ENCODE results near the gene SCGB1A1. TPM values are rescaled to one million over a fixed set of nuclear protein-coding genes. Genes with fewer than 3 reads are reported as not detected.

Gene SCGB1A1
- total and polyA plus RNA-seq, 5 donors from 2014 or later: not detected

DNA sequence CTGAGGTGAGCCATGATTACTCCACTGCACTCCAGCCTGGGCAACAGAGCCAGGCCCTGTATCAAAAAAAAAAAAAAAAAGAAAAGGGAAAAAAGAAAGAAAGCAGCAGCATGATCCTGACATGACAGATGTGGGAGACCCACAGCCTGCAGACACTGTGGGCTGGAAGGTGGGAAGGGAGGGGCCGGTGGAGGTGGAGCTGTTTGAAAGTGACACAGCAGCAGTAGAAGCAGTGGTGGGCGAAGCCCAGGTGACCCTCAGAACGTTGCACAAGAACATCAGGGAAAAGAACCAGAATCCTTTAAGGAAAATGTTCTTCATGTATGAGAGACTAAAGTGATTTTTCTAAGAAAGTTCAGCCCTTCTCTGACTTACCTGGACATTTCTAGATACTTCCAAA lies 26.3 kb upstream of the SCGB1A1 start:
- peaks cover 3% of the 10 kb centered on the region for H3K27me3 ChIP-seq (ENCODE audit: control insufficient read depth, insufficient read depth, low read length)
- no peak overlapping the region for H3K4me3 Mint-ChIP-seq
- no peak overlapping the region for H3K4me3 ChIP-seq (ENCODE audit: low read depth, low read length)
- ATAC-seq (ENCODE audit: low read depth in 2 of 2): no peak
- H3K9me3 ChIP-seq (ENCODE audit: control insufficient read depth in 2 of 2, low read length in 2 of 2): no peaks in the 10 kb centered on the region
- no peak overlapping the region for H3K27ac ChIP-seq (ENCODE audit: insufficient read depth, low read length, poor library complexity, severe bottlenecking)
- H3K4me1 ChIP-seq (ENCODE audit: control insufficient read depth, insufficient read depth, low read length, poor library complexity, severe bottlenecking): no peaks in the 10 kb centered on the region
- no peaks in the 10 kb centered on the region for H3K9me3 Mint-ChIP-seq
- H3K27me3 Mint-ChIP-seq: peaks cover 28% of the 10 kb centered on the region
- DNase-seq: no peak
- H3K36me3 ChIP-seq (ENCODE audit: control insufficient read depth, insufficient read depth, low read length): no peaks in the 10 kb centered on the region
- H3K27ac Mint-ChIP-seq: peak overlapping the region in 2 of 3 donors; percentile 33 to 64
- H3K4me1 Mint-ChIP-seq: peaks cover 5 to 13% (median 9%) of the 10 kb centered on the region in 4 donors
- no peaks in the 10 kb centered on the region for H3K36me3 Mint-ChIP-seq

- ATAC-seq (ENCODE audit: low read depth in 2 of 2): peak; percentile 75 to 87
- Histone ChIP-seq H3K4me1 (ENCODE audit: control insufficient read depth, insufficient read depth, low read length, poor library complexity, severe bottlenecking) (no peaks in the 10 kb centered on the region), H3K9me3 (ENCODE audit: control insufficient read depth in 2 of 2, low read length in 2 of 2) (no peaks in the 10 kb centered on the region), H3K27me3 (ENCODE audit: control insufficient read depth, insufficient read depth, low read length) (peaks cover 2% of the 10 kb centered on the region), H3K4me3 (ENCODE audit: low read depth, low read length) (no peak overlapping the region), H3K27ac (ENCODE audit: insufficient read depth, low read length, poor library complexity, severe bottlenecking) (no peak overlapping the region), H3K36me3 (ENCODE audit: control insufficient read depth, insufficient read depth, low read length) (no peaks in the 10 kb centered on the region)
- Mint-ChIP-seq H3K27me3 (peaks cover 24% of the 10 kb centered on the region), H3K27ac (peak overlapping the region in 2 of 3 donors; percentile 33 to 71), H3K4me3 (no peak overlapping the region), H3K4me1 (peaks cover 5 to 12% (median 9%) of the 10 kb centered on the region in 4 donors), H3K36me3 (no peaks in the 10 kb centered on the region), H3K9me3 (no peaks in the 10 kb centered on the region)
- DNase-seq: peak in 2 of 3 donors; percentile 38 to 62
These were observed 25.7 kb upstream of the SCGB1A1 start for GRCh38 chr11:62393061-62393611.

DNA sequence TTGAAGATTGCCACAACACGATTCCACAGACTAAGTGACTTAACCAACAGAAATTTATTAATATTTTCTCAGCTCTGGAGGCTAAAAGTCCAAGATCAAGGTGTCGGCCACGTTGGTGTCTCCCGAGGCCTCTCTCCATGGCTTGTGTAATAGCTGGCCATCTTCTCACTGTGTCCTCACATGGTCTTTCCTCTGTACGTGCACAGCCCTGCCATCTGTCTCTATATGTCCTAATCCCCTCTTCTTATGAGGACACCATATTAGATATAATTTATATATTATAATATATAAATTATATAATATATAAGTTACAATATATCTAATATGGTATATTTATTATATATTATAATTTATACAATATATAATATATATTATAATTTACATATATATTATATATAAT lies 25.1 kb upstream of the SCGB1A1 start:
- no peaks in the 10 kb centered on the region for H3K9me3 ChIP-seq (ENCODE audit: control insufficient read depth in 2 of 2, low read length in 2 of 2)
- H3K27ac Mint-ChIP-seq: no peak overlapping the region
- ATAC-seq (ENCODE audit: low read depth in 2 of 2): no peak
- no peaks in the 10 kb centered on the region for H3K36me3 Mint-ChIP-seq
- H3K27ac ChIP-seq (ENCODE audit: insufficient read depth, low read length, poor library complexity, severe bottlenecking): no peak overlapping the region
- H3K4me3 ChIP-seq (ENCODE audit: low read depth, low read length): no peak overlapping the region
- peaks cover 2% of the 10 kb centered on the region for H3K27me3 ChIP-seq (ENCODE audit: control insufficient read depth, insufficient read depth, low read length)
- H3K4me1 Mint-ChIP-seq: peaks cover 5 to 17% (median 9%) of the 10 kb centered on the region in 4 donors
- H3K4me1 ChIP-seq (ENCODE audit: control insufficient read depth, insufficient read depth, low read length, poor library complexity, severe bottlenecking): no peaks in the 10 kb centered on the region
- H3K4me3 Mint-ChIP-seq: no peak overlapping the region
- H3K27me3 Mint-ChIP-seq: peaks cover 23% of the 10 kb centered on the region
- no peaks in the 10 kb centered on the region for H3K36me3 ChIP-seq (ENCODE audit: control insufficient read depth, insufficient read depth, low read length)
- no peak for DNase-seq
- H3K9me3 Mint-ChIP-seq: no peaks in the 10 kb centered on the region

DNA sequence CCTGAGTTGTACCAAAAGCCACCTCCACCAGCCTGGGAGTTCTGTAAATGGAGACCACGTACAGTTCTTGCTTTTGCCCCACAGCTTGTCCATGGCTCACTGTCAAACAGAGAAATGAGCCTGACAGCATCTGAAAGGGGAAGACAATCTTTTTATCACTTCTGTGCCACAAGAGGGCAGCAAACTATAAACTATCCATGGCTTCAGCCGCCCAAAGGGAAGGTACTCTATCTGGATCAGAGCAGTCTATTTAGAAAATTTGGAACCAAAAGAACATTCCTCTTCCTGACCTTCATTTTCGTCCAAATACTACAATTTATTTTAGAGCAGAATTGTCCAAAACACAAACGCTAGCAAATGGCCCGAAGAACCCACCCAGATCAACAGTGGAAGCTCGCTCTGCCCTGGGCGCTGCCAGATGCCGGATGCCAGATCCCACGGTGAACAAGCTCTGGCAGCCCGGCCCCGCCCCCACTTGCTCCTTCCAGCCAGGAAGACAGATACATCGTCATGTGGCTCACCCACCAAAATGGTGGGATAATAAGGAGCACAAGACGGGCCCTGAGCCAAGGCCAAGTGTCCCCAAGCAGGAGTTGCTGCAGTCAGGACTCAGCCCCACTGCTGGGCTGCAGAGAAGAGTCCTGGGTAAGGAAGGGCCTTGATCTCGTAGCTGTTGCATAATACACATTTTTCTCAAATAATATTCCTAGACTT lies 23.9 kb upstream of the SCGB1A1 start:
- Mint-ChIP-seq H3K27me3 (peaks cover 15% of the 10 kb centered on the region), H3K9me3 (no peaks in the 10 kb centered on the region), H3K27ac (peak overlapping the region in 2 of 3 donors; percentile 41 to 77), H3K4me1 (peaks cover 5 to 29% (median 12%) of the 10 kb centered on the region in 4 donors), H3K36me3 (peaks cover 3% of the 10 kb centered on the region), H3K4me3 (no peak overlapping the region)
- ATAC-seq (ENCODE audit: low read depth in 2 of 2): peak; percentile 30 to 65
- peak; percentile 29 to 81 (median 62) for DNase-seq
- Histone ChIP-seq H3K36me3 (ENCODE audit: control insufficient read depth, insufficient read depth, low read length) (no peaks in the 10 kb centered on the region), H3K27ac (ENCODE audit: insufficient read depth, low read length, poor library complexity, severe bottlenecking) (no peak overlapping the region), H3K27me3 (ENCODE audit: control insufficient read depth, insufficient read depth, low read length) (no peaks in the 10 kb centered on the region), H3K9me3 (ENCODE audit: control insufficient read depth in 2 of 2, low read length in 2 of 2) (no peaks in the 10 kb centered on the region), H3K4me3 (ENCODE audit: low read depth, low read length) (no peak overlapping the region), H3K4me1 (ENCODE audit: control insufficient read depth, insufficient read depth, low read length, poor library complexity, severe bottlenecking) (peaks cover 3% of the 10 kb centered on the region)

DNA sequence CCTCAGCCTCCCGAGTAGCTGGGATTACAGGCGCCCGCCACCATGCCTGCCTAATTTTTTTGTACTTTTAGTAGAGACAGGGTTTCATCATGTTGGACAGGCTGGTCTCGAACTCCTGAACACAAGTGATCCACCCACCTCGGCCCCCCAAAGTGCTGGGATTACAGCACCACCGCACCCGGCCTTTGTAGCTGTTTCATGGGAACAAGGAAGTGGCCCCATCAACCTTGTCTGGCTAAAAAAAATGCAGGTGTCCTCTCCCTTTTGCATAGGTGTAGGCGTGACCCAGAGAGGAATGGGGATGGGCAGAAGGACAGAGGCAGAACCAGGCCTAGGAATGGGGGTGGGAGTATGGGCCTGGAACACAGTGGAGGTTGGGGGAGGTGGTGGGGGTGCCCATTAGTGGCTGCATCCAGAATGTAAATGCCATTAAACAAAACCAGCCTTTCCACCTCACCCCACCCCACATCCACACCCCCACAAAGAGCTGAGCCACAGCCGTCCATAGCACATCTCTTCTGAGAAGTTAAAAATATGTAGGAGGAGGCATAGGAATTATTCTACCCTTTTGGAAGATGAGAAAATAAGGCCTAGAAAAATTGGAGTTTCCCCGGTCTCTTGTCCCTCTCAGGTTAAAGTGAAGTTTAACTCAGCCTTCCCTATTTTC lies 22.8 kb upstream of the SCGB1A1 start:
- Mint-ChIP-seq H3K4me3 (no peak overlapping the region), H3K27ac (no peak overlapping the region), H3K9me3 (no peaks in the 10 kb centered on the region), H3K4me1 (peaks cover 5 to 38% (median 12%) of the 10 kb centered on the region in 4 donors), H3K27me3 (peaks cover 7% of the 10 kb centered on the region), H3K36me3 (peaks cover 3% of the 10 kb centered on the region)
- ATAC-seq (ENCODE audit: low read depth in 2 of 2) (no peak), DNase-seq (no peak)
- H3K4me3 ChIP-seq (ENCODE audit: low read depth, low read length): no peak overlapping the region
- no peaks in the 10 kb centered on the region for H3K36me3 ChIP-seq (ENCODE audit: control insufficient read depth, insufficient read depth, low read length)
- no peaks in the 10 kb centered on the region for H3K9me3 ChIP-seq (ENCODE audit: control insufficient read depth in 2 of 2, low read length in 2 of 2)
- no peaks in the 10 kb centered on the region for H3K27me3 ChIP-seq (ENCODE audit: control insufficient read depth, insufficient read depth, low read length)
- H3K27ac ChIP-seq (ENCODE audit: insufficient read depth, low read length, poor library complexity, severe bottlenecking): no peak overlapping the region
- peaks cover 9% of the 10 kb centered on the region for H3K4me1 ChIP-seq (ENCODE audit: control insufficient read depth, insufficient read depth, low read length, poor library complexity, severe bottlenecking)

DNA sequence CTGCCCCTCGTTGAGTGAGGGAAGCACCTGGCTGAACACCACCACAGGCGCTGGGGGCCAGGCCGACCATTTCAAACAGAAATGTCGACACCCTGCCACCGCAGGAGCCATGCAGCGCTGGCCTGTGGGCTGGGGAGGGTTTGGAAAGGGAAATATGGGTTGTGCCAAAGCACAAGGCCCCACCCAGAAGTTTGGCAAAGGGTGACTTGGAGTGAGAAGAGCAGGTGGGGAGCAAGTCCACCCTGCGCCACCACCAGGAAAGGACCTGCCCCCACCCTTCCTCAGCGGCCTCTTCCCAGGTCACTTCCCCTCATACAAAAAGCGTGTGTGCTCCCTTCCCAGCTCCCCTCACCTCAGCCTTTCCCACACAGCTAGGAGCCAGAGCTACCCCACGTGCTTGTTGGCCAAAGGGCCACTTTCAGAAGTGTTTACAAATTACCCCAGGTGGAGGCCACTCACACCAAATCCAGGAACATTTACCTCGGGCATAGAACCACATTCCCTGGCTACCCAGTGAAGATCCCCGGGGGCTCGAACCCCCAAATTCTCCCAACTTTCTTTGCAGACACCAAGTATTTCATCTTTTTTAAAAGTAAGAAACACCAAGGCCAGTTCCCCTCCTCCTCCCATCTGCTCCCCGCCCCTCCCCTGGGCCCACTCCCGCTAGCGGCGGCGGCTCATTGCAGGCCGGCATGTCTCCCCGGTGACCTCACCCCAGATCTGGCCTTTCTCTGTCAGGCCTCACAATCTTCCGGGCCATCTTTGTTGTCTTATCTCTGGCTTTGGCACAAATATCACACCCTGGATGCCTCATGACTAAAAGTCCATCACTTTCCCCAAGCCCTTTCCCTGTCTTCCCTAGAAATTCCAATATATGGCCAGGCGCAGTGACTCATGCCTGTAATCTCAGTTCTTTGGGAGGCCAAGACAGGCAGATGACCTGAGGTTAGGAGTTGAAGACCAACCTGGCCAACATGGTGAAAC lies 20.5 kb upstream of the SCGB1A1 start:
- Histone ChIP-seq H3K4me3 (ENCODE audit: low read depth, low read length) (no peak overlapping the region), H3K27me3 (ENCODE audit: control insufficient read depth, insufficient read depth, low read length) (no peaks in the 10 kb centered on the region), H3K27ac (ENCODE audit: insufficient read depth, low read length, poor library complexity, severe bottlenecking) (no peak overlapping the region), H3K9me3 (ENCODE audit: control insufficient read depth in 2 of 2, low read length in 2 of 2) (no peaks in the 10 kb centered on the region), H3K36me3 (ENCODE audit: control insufficient read depth, insufficient read depth, low read length) (no peaks in the 10 kb centered on the region), H3K4me1 (ENCODE audit: control insufficient read depth, insufficient read depth, low read length, poor library complexity, severe bottlenecking) (peaks cover 31% of the 10 kb centered on the region)
- H3K4me3 Mint-ChIP-seq: no peak overlapping the region
- H3K36me3 Mint-ChIP-seq: peaks cover 3% of the 10 kb centered on the region
- ATAC-seq (ENCODE audit: low read depth in 2 of 2) (no peak), DNase-seq (no peak)
- peaks cover 6% of the 10 kb centered on the region for H3K27me3 Mint-ChIP-seq
- H3K4me1 Mint-ChIP-seq: peaks cover 5 to 57% (median 28%) of the 10 kb centered on the region in 4 donors
- peak overlapping the region; percentile 60 to 93 (median 82) for H3K27ac Mint-ChIP-seq
- no peaks in the 10 kb centered on the region for H3K9me3 Mint-ChIP-seq

DNA sequence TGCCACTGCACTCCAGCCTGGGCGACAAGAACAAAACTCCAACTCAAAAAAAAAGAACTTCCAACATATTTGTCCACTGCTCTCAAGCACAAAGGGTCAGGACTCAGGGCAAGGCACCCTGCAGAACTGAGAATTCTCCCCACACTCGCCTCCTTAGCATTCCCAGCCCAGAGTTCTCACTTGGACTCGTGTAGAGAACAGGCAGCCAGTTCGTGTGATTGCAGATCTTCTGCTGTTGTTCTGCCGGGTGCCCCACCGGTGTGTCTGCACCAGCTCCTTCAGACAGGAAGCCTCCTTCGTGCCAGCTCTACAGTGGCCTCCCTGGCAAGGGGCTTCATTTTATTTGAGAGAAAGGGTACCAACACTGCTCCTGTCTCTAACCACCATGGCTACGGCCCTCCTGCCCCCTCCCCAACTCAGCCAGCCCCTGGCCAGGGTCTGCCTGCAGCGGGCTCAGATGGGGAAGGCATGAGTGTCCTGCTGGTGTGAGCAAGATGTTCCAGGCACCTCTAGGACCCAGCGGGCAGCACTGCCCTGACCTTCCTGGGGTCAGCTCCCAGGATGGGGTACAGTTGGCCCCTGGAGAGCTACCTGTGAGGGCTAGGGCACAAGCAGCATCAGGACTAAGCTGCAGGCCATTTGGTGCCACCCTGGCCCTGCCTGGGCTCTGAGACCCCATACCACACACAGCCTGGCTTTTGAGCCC lies 19.5 kb upstream of the SCGB1A1 start:
- Histone ChIP-seq H3K4me3 (ENCODE audit: low read depth, low read length) (no peak overlapping the region), H3K27ac (ENCODE audit: insufficient read depth, low read length, poor library complexity, severe bottlenecking) (no peak overlapping the region), H3K36me3 (ENCODE audit: control insufficient read depth, insufficient read depth, low read length) (no peaks in the 10 kb centered on the region), H3K27me3 (ENCODE audit: control insufficient read depth, insufficient read depth, low read length) (no peaks in the 10 kb centered on the region), H3K4me1 (ENCODE audit: control insufficient read depth, insufficient read depth, low read length, poor library complexity, severe bottlenecking) (peaks cover 31% of the 10 kb centered on the region), H3K9me3 (ENCODE audit: control insufficient read depth in 2 of 2, low read length in 2 of 2) (no peaks in the 10 kb centered on the region)
- H3K4me1 Mint-ChIP-seq: peaks cover 5 to 57% (median 28%) of the 10 kb centered on the region in 4 donors
- H3K9me3 Mint-ChIP-seq: no peaks in the 10 kb centered on the region
- peak in 1 of 3 donors; percentile 34 for DNase-seq
- H3K27ac Mint-ChIP-seq: peak overlapping the region; percentile 34 to 93 (median 60)
- H3K4me3 Mint-ChIP-seq: peak overlapping the region in 2 of 4 donors; percentile 56 to 62
- H3K27me3 Mint-ChIP-seq: peaks cover 6% of the 10 kb centered on the region
- ATAC-seq (ENCODE audit: low read depth in 2 of 2): no peak
- peaks cover 3% of the 10 kb centered on the region for H3K36me3 Mint-ChIP-seq

Data from CD4-positive, CD25-positive, alpha-beta regulatory T cell (primary cell).